HL-60 (cell line): ENCODE results near the gene FGF1.

Source experiments
- DNase-seq, 2 experiments: peaks; one replicate each; pipeline ENCODE4 v3.0.0-alpha.2; 2010 to 2020; ENCODE audit warnings: low read depth in 1 of 2, low spot score in 1 of 2
- H3K27ac ChIP-seq: fragments of 250-450 bp; sonication (Bioruptor Pico); replicated peaks from 2 replicates; pipeline ENCODE4 v1.5.1; 2020; ENCODE audit warnings: mild to moderate bottlenecking, moderate library complexity
- H3K27me3 ChIP-seq: fragments of 250-450 bp; sonication (Bioruptor Pico); 2 replicates; pipeline ENCODE4 v1.5.1; 2021; ENCODE audit warnings: mild to moderate bottlenecking, moderate library complexity; ENCODE audit not compliant: insufficient read depth, poor library complexity, severe bottlenecking
- H3K4me3 ChIP-seq: replicated peaks from 2 replicates; pipeline ENCODE4 v1.5.1; 2011; ENCODE audit warnings: mild to moderate bottlenecking, control low read depth, low read length; ENCODE audit not compliant: insufficient read depth
- GABPA ChIP-seq: IDR thresholded peaks from 2 replicates; pipeline ENCODE4 v1.6.1; 2012; ENCODE audit warnings: low read depth
- POLR2AphosphoS5 ChIP-seq: IDR thresholded peaks from 2 replicates; pipeline ENCODE4 v1.6.1; 2012; ENCODE audit warnings: low read depth
- SPI1 ChIP-seq: IDR thresholded peaks from 2 replicates; pipeline ENCODE4 v1.6.1; 2012; ENCODE audit warnings: low read depth, mild to moderate bottlenecking, borderline replicate concordance
- TF ChIP-seq, protein P1 (sequence below): IDR thresholded peaks from one replicate; pipeline ENCODE4 v1.5.1; 2011; ENCODE audit warnings: low read length, control low read depth, inconsistent platforms; ENCODE audit not compliant: insufficient read depth
- TF ChIP-seq, protein P2 (sequence below): IDR thresholded peaks from 2 replicates; pipeline ENCODE4 v1.6.1; 2012; ENCODE audit warnings: low read depth; ENCODE audit not compliant: insufficient replicate concordance

The FGF1 gene

DNA sequence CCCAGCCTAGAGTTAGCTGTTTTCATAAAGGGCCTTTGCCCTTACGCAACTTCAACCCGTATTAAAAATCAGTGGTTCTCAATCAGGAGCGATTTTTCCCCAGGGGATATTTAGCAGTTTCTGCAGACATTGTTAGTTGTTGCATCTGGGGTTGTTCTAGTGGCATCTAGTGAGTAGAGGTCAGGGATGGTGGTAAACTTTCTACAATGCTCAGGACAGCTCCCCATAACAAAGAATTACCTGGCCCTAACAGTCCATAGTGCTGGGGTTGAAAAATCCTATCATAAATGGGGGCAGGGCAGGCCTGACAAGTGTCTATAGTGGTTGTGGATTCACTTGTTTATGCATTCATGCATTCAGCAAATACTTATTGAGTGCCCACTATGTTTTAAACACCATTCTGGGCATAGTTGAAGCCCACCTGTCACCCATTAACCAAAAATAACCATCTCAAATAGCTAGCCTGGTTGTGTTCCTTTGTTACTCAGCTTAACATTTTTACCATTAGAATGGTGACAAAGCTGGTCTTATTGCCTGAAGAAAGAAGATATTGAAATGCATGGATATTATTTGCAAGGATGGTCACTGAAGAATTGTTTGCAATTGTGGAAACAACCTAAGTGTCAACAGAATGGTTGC is 15.9 kb upstream of the FGF1 start:
- Histone ChIP-seq H3K4me3 (no peak overlapping the region), H3K27me3 (peaks cover 3% of the 10 kb centered on the region), H3K27ac (no peak overlapping the region)
- TF ChIP-seq POLR2AphosphoS5 (no peak), SPI1 (no peak)
- TF ChIP-seq, protein P1, sequence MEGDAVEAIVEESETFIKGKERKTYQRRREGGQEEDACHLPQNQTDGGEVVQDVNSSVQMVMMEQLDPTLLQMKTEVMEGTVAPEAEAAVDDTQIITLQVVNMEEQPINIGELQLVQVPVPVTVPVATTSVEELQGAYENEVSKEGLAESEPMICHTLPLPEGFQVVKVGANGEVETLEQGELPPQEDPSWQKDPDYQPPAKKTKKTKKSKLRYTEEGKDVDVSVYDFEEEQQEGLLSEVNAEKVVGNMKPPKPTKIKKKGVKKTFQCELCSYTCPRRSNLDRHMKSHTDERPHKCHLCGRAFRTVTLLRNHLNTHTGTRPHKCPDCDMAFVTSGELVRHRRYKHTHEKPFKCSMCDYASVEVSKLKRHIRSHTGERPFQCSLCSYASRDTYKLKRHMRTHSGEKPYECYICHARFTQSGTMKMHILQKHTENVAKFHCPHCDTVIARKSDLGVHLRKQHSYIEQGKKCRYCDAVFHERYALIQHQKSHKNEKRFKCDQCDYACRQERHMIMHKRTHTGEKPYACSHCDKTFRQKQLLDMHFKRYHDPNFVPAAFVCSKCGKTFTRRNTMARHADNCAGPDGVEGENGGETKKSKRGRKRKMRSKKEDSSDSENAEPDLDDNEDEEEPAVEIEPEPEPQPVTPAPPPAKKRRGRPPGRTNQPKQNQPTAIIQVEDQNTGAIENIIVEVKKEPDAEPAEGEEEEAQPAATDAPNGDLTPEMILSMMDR: no peak
- TF ChIP-seq, protein P2, sequence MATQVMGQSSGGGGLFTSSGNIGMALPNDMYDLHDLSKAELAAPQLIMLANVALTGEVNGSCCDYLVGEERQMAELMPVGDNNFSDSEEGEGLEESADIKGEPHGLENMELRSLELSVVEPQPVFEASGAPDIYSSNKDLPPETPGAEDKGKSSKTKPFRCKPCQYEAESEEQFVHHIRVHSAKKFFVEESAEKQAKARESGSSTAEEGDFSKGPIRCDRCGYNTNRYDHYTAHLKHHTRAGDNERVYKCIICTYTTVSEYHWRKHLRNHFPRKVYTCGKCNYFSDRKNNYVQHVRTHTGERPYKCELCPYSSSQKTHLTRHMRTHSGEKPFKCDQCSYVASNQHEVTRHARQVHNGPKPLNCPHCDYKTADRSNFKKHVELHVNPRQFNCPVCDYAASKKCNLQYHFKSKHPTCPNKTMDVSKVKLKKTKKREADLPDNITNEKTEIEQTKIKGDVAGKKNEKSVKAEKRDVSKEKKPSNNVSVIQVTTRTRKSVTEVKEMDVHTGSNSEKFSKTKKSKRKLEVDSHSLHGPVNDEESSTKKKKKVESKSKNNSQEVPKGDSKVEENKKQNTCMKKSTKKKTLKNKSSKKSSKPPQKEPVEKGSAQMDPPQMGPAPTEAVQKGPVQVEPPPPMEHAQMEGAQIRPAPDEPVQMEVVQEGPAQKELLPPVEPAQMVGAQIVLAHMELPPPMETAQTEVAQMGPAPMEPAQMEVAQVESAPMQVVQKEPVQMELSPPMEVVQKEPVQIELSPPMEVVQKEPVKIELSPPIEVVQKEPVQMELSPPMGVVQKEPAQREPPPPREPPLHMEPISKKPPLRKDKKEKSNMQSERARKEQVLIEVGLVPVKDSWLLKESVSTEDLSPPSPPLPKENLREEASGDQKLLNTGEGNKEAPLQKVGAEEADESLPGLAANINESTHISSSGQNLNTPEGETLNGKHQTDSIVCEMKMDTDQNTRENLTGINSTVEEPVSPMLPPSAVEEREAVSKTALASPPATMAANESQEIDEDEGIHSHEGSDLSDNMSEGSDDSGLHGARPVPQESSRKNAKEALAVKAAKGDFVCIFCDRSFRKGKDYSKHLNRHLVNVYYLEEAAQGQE: no peak
- DNase-seq: no peak

DNA sequence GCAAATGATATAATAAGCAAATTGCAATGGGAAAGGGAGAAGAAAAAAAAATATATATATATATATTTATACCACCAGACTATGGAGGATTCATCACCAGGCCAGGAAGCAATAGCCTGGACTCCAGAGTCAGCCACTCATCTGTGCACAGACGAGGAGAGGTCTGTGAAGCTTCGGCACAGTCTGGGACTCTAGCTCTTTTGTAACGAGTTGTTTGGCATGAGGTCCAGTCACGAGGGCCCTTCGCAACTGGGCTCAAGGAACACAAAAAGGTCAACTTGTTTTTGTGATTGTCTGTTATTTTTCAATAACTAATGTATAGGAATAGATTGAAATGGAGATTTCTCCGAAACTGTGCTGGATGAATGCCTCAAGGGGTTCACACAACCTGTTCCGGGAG is 14.7 kb upstream of the FGF1 start:
- peaks cover 3% of the 10 kb centered on the region for H3K27me3 ChIP-seq
- no peak for DNase-seq
- H3K4me3 ChIP-seq: no peak overlapping the region
- TF ChIP-seq POLR2AphosphoS5 (no peak), GABPA (no peak), SPI1 (no peak)
- TF ChIP-seq, protein P2: no peak
- TF ChIP-seq, protein P1: no peak
- H3K27ac ChIP-seq: no peak overlapping the region

DNA sequence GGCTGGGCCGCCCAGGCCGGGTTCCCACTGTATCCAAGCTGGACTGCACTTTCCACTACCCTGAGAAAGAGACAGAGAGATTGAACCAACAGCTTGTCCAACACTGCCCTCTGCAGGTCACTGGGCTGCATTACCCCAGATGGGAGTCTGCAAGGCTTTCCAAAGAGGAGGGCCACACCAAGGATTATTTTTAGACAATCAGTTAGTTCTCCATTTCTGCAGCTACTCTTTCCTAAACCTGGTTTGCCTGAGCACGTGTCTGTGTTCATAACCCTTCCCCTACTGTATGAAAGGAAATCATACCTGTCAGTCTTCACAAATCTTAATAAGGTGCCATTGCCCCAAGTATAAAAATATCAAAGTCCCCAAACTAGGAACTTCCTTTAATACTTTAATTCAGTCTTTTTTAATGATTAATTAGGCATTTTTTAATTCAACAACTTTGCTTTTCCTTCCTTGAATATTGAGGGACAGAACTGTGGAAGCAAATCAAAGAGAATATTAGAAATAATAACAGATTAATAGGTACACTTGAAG is 13.4 kb upstream of the FGF1 start:
- no peak overlapping the region for H3K27ac ChIP-seq
- DNase-seq: peak; percentile 64 to 89
- H3K27me3 ChIP-seq: peaks cover 3% of the 10 kb centered on the region
- no peak for TF ChIP-seq GABPA
- TF ChIP-seq, protein P1: peak; percentile 99
- no peak for TF ChIP-seq SPI1
- TF ChIP-seq POLR2AphosphoS5: no peak
- TF ChIP-seq, protein P2: no peak
- no peak overlapping the region for H3K4me3 ChIP-seq
